Lower lobe of right lung (tissue), 2 donors: ENCODE measurements around the gene TRPC3. TPM values are rescaled to one million over a fixed set of nuclear protein-coding genes. Genes with fewer than 3 reads are reported as not detected.

Experiments
- ATAC-seq, 2 donors: fragments of 200-7000 bp; cut with Tn5 transposase; one replicate each; pipeline ENCODE4 v1.9.1; 2020 to 2022; ENCODE audit warnings: mild to moderate bottlenecking in 2 of 2, moderate library complexity in 2 of 2
- DNase-seq: peaks from one replicate; pipeline ENCODE4 v3.0.0-alpha.2; 2020
- H3K27ac ChIP-seq: fragments of 200-600 bp; one replicate; pipeline ENCODE4 v1.8.0; 2022
- H3K27me3 ChIP-seq: fragments of 200-600 bp; one replicate; pipeline ENCODE4 v1.8.0; 2022; ENCODE audit warnings: low read depth
- H3K36me3 ChIP-seq: fragments of 200-600 bp; one replicate; pipeline ENCODE4 v1.8.0; 2022; ENCODE audit warnings: mild to moderate bottlenecking
- H3K4me1 ChIP-seq: fragments of 200-600 bp; one replicate; pipeline ENCODE4 v1.8.0; 2022
- H3K4me3 ChIP-seq: fragments of 200-600 bp; one replicate; pipeline ENCODE4 v1.8.0; 2022; ENCODE audit warnings: mild to moderate bottlenecking
- H3K9me3 ChIP-seq: fragments of 200-600 bp; one replicate; pipeline ENCODE4 v1.8.0; 2022
- CTCF ChIP-seq: fragments of 200-600 bp; IDR thresholded peaks from one replicate; pipeline ENCODE4 v1.8.0; 2022; ENCODE audit warnings: antibody characterized with exemption, mild to moderate bottlenecking
- intact Hi-C: fragments of 100-400 bp; cut with DNase I; formaldehyde crosslinking; loops from one replicate; pipeline ENCODE4 v1.11.0; 2022
- total RNA-seq: library from RNA; stranded (reverse); fragmentation: NEBNext Ultra II Directional; extraction: Animal tissue kit (Norgen Biotek cat#: 25700); gene quantifications from one replicate; pipeline ENCODE4 v1.2.1, GENCODE V29; 2021
- donor health status: DM: no; HTN: yes; CAD: no; lungs with severe emphysema.

Gene TRPC3
- total RNA-seq, 1 donor from 2014 or later = 1.7 TPM

- no peak overlapping the region for H3K27ac ChIP-seq
- no peaks in the 10 kb centered on the region for H3K9me3 ChIP-seq
- no peaks in the 10 kb centered on the region for H3K27me3 ChIP-seq
- no peak for TF ChIP-seq CTCF
- DNase-seq (no peak), ATAC-seq (no peak)
- H3K4me3 ChIP-seq = no peak overlapping the region
- H3K4me1 ChIP-seq = no peaks in the 10 kb centered on the region
- intact Hi-C loops = no loop called here
- no peaks in the 10 kb centered on the region for H3K36me3 ChIP-seq
These were observed 74.7 kb downstream of the TRPC3 start for GRCh38 chr4:121877041-121877773.

- Histone ChIP-seq H3K4me3 (no peak overlapping the region), H3K4me1 (peaks cover 2% of the 10 kb centered on the region), H3K27ac (no peak overlapping the region), H3K9me3 (no peaks in the 10 kb centered on the region), H3K27me3 (no peaks in the 10 kb centered on the region), H3K36me3 (no peaks in the 10 kb centered on the region)
- ATAC-seq = no peak
- no peak for TF ChIP-seq CTCF
- no peak for DNase-seq
- intact Hi-C loops = no loop called here
These were observed 75.8 kb downstream of the TRPC3 start for GRCh38 chr4:121876070-121876469.

- Histone ChIP-seq H3K27me3 (no peaks in the 10 kb centered on the region), H3K4me3 (no peak overlapping the region), H3K36me3 (no peaks in the 10 kb centered on the region), H3K9me3 (no peaks in the 10 kb centered on the region), H3K4me1 (peaks cover 6% of the 10 kb centered on the region), H3K27ac (no peak overlapping the region)
- ATAC-seq (no peak), DNase-seq (no peak)
- intact Hi-C loops = no loop called here
- TF ChIP-seq CTCF = no peak
These were observed 76.2 kb downstream of the TRPC3 start for GRCh38 chr4:121875652-121876051.

GRCh38 chr4:121873604-121874003, 78.3 kb downstream of the TRPC3 start:
- ATAC-seq (no peak), DNase-seq (no peak)
- Histone ChIP-seq H3K27me3 (no peaks in the 10 kb centered on the region), H3K9me3 (no peaks in the 10 kb centered on the region), H3K36me3 (no peaks in the 10 kb centered on the region), H3K4me3 (no peak overlapping the region), H3K4me1 (peaks cover 16% of the 10 kb centered on the region), H3K27ac (no peak overlapping the region)
- no peak for TF ChIP-seq CTCF
- intact Hi-C loops = no loop called here

GRCh38 chr4:121869841-121870822, 81.7 kb downstream of the TRPC3 start, which contains the start of gene BBS7:
Gene BBS7 (minus strand): TSS chr4:121870474. CDS start chr4:121870313, 161 bp downstream.
- peak; percentile 100 for ATAC-seq
- H3K27ac ChIP-seq = peak within 1 kb of the TSS; percentile 86
- H3K4me1 ChIP-seq = peaks cover 17% of the 10 kb centered on the region
- DNase-seq = peak; percentile 99
- no peak for TF ChIP-seq CTCF
- peaks cover 4% of the 10 kb centered on the region for H3K36me3 ChIP-seq
- H3K4me3 ChIP-seq = peak within 1 kb of the TSS; percentile 88
- H3K27me3 ChIP-seq = no peaks in the 10 kb centered on the region
- no peaks in the 10 kb centered on the region for H3K9me3 ChIP-seq
- intact Hi-C loops = no loop called here
